ENCODE results near the gene VPS13D. TPM values are rescaled to one million over a fixed set of nuclear protein-coding genes. Genes with fewer than 3 reads are reported as not detected.

VPS13D gene
- total and polyA plus RNA-seq, 2 of the 4 experiments (the other 2 are of a cell fraction), result 9.0 to 16.3 TPM

DNA sequence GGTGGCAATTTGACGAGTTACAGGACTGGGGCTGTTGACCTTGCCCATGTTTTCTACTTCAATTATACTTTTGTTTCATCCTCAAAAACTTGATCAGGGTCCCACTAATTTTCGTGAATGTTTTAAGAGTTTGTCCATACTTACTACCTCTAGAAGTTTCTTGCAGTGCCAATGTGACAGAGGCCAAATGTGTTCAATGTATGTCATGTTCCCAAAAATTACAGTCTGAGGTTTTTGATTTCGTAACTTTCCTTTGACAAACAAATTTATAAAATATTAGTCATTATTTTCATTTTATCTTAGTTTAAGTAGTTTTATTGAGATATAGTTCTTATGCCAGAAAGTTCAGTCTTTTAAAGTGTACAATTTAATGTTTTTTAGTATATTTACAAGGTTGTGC lies 15.3 kb downstream of the VPS13D start:
- Histone ChIP-seq H4K20me1 (ENCODE audit: insufficient read depth, low read length) (no peaks in the 10 kb centered on the region), H3K14ac (replicated peaks; ENCODE audit: low read depth, low read length) (no peak overlapping the region), H3K9me3 (ENCODE audit: control insufficient read depth, insufficient read depth, low read length) (no peaks in the 10 kb centered on the region), H3K4me1 (ENCODE audit: control insufficient read depth, insufficient read depth, low read length) (no peaks in the 10 kb centered on the region), H3K9me1 (ENCODE audit: insufficient read depth, low read length) (no peaks in the 10 kb centered on the region; the same call in 1 of the 2 replicates), H3K23ac (ENCODE audit: low read depth, low read length) (no peak overlapping the region), H4K5ac (ENCODE audit: low read depth, low read length) (no peak overlapping the region), H2AFZ (replicated peaks; ENCODE audit: low read length, poor library complexity) (no peak overlapping the region), H2BK120ac (ENCODE audit: low read depth, low read length) (no peak overlapping the region), H3K79me1 (ENCODE audit: low read depth in 1 of 2, low read length in 2 of 2) (peaks cover 11 to 12% of the 10 kb centered on the region in 2 experiments; a peak in 3 of 4 replicates), H2AK9ac (replicated peaks; ENCODE audit: low read depth, low read length, poor library complexity) (no peak overlapping the region), H3K4me3 (ENCODE audit: insufficient read depth, low read depth, low read length) (no peak overlapping the region), H3K27ac (ENCODE audit: insufficient read depth, low read length) (no peak overlapping the region), H2BK20ac (ENCODE audit: low read depth, low read length) (no peak overlapping the region), H3K27me3 (ENCODE audit: control insufficient read depth, insufficient read depth, low read length) (no peaks in the 10 kb centered on the region), H3K9ac (ENCODE audit: low read depth, low read length) (no peak overlapping the region), H3K36me3 (ENCODE audit: control insufficient read depth, insufficient read depth, low read length) (peaks cover 28% of the 10 kb centered on the region), H2AK5ac (ENCODE audit: low read depth, low read length) (no peak overlapping the region), H2BK5ac (ENCODE audit: low read depth, low read length, poor library complexity, severe bottlenecking) (no peak overlapping the region), H3K56ac (ENCODE audit: extremely low read depth, insufficient read depth, low read length) (no peak overlapping the region), H3K18ac (ENCODE audit: low read depth, low read length) (no peak overlapping the region), H2BK15ac (ENCODE audit: low read depth, low read length) (no peak overlapping the region), H4K91ac (ENCODE audit: insufficient read depth, low read depth, low read length) (no peak overlapping the region), H3K4ac (ENCODE audit: low read depth, low read length) (no peak overlapping the region), H4K8ac (ENCODE audit: low read depth in 2 of 2, low read length in 2 of 2) (no peak overlapping the region), H3K4me2 (ENCODE audit: low read depth, low read length) (no peak overlapping the region)
- no peak for ATAC-seq (ENCODE audit: low read depth)
- CTCF ChIA-PET, result no interaction called here
- no peak for DNase-seq
- intact Hi-C loops (cut with micrococcal nuclease), result no loop called here
- TF ChIP-seq RFX5 (IDR thresholded peaks at IDR 0.05; ENCODE audit: low read depth, low read length) (no peak), SMC3 (IDR thresholded peaks at IDR 0.05; ENCODE audit: low read depth, low read length) (no peak)
- dilution Hi-C loops (cut with HindIII; ENCODE audit: low sequenced_read_pairs, unreplicated experiment), result no loop called here
- no TSS peak for BruUV-seq (replicated peaks)
- POLR2A ChIA-PET (ENCODE audit: unreplicated experiment), result no interaction called here
- in situ Hi-C loops (cut with MboI; ENCODE audit: low sequenced_read_pairs), result no loop called here
- no CpG with 5 or more reads among the region's 3 CpGs for WGBS, 2 experiments (ENCODE audit: extremely low coverage in 2 of 2, insufficient read length in 1 of 2)
